Stimulated activated naive CD4-positive, alpha-beta T cell (primary cell): ENCODE data around the gene OCA2.

ENCODE experiments used
- DNase-seq, 6 experiments: peaks; one replicate each; lab custom pipeline; 2025; lab: John Stamatoyannopoulos, UW

The OCA2 gene

GRCh38 chr15:27817258-27817657, 281.9 kb downstream of the OCA2 start:
- DNase-seq, result no peak

- DNase-seq, result no peak
Measured at GRCh38 chr15:27816790-27817189, 282.3 kb downstream of the OCA2 start.

- no peak for DNase-seq
Measured at GRCh38 chr15:27815035-27815434, 284.1 kb downstream of the OCA2 start.

GRCh38 chr15:27813139-27813538, 286.0 kb downstream of the OCA2 start:
- DNase-seq, result no peak

- no peak for DNase-seq
Measured at GRCh38 chr15:27808182-27808581, 290.9 kb downstream of the OCA2 start.

- no peak for DNase-seq
Measured at GRCh38 chr15:27807335-27807734, 291.8 kb downstream of the OCA2 start.

GRCh38 chr15:27806396-27806795, 292.7 kb downstream of the OCA2 start:
- DNase-seq, result no peak

- no peak for DNase-seq
Measured at GRCh38 chr15:27805261-27806220, 293.6 kb downstream of the OCA2 start.

- DNase-seq, result no peak
Measured at GRCh38 chr15:27804569-27805260, 294.4 kb downstream of the OCA2 start.

- no peak for DNase-seq
Measured at GRCh38 chr15:27798807-27799206, 300.3 kb downstream of the OCA2 start.

GRCh38 chr15:27797765-27798164, 301.4 kb downstream of the OCA2 start:
- DNase-seq, result no peak

GRCh38 chr15:27796405-27797320, 302.5 kb downstream of the OCA2 start:
- no peak for DNase-seq

GRCh38 chr15:27792756-27793264, 306.3 kb downstream of the OCA2 start:
- DNase-seq, result no peak

GRCh38 chr15:27790270-27790669, 308.8 kb downstream of the OCA2 start:
- no peak for DNase-seq

- DNase-seq, result no peak
Measured at GRCh38 chr15:27787931-27788330, 311.2 kb downstream of the OCA2 start.

- DNase-seq, result no peak
Measured at GRCh38 chr15:27784107-27784506, 315.0 kb downstream of the OCA2 start.

- DNase-seq, result no peak
Measured at GRCh38 chr15:27783678-27784077, 315.4 kb downstream of the OCA2 start.

GRCh38 chr15:27782125-27782524, 317.0 kb downstream of the OCA2 start:
- no peak for DNase-seq

GRCh38 chr15:27776501-27776900, 322.6 kb downstream of the OCA2 start:
- DNase-seq, result no peak

GRCh38 chr15:27774638-27775037, 324.5 kb downstream of the OCA2 start:
- no peak for DNase-seq

GRCh38 chr15:27774191-27774590, 324.9 kb downstream of the OCA2 start:
- DNase-seq, result no peak

GRCh38 chr15:27771892-27772291, 327.2 kb downstream of the OCA2 start:
- no peak for DNase-seq
